DOHH2 (cell line): ENCODE measurements around the gene PTPRT.

Source experiments
- CTCF ChIP-seq: fragments of 200-600 bp; sonication (generic); IDR thresholded peaks from one replicate; pipeline ENCODE4 v1.5.1; 2014; ENCODE audit warnings: antibody characterized with exemption, mild to moderate bottlenecking, low read depth, low read length; ENCODE audit not compliant: poor library complexity, severe bottlenecking
- EZH2phosphoT487 ChIP-seq: fragments of 200-600 bp; sonication (generic); IDR thresholded peaks from 2 replicates; pipeline ENCODE4 v1.6.1; 2017; ENCODE audit warnings: borderline replicate concordance, mild to moderate bottlenecking, antibody characterized with exemption, low read length, moderate library complexity, mixed read lengths

DNA sequence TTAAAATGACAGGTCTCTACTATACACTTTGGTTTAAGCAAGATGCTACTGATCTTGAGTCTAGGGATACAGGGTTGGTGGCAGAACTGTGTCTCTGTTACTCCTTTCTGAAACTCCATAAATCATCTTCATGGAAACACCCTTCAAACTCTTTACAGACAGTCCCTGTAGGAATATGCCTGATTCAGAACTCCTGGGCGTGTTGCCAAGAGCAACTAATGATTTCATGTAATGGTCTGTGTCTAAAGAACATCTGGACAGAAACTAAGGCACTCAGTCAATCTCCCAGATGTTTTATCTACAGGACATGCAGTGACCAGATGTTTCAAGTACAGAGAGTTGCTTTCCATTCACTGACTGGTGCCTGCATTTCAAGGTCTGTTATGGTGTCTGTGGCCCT, 1107.1 kb downstream of the PTPRT start:
- TF ChIP-seq CTCF (no peak), EZH2phosphoT487 (no peak)
